WERI-Rb-1 (cell line): Measurements from ENCODE around the gene PRKAB2.

Source experiments
- DNase-seq: peaks from one replicate; pipeline ENCODE4 v3.0.0-alpha.2; 2020
- H3K27ac ChIP-seq: fragments of 250-450 bp; sonication (Bioruptor Pico); 2 replicates; pipeline ENCODE4 v1.5.1; 2020; ENCODE audit warnings: mild to moderate bottlenecking, moderate library complexity
- H3K27me3 ChIP-seq: fragments of 250-450 bp; sonication (Bioruptor Pico); 2 replicates; pipeline ENCODE4 v1.5.1; 2021; ENCODE audit warnings: mild to moderate bottlenecking, low read depth, moderate library complexity; ENCODE audit not compliant: insufficient read depth, severe bottlenecking
- H3K36me3 ChIP-seq: fragments of 250-450 bp; sonication (Bioruptor Pico); 2 replicates; pipeline ENCODE4 v1.5.1; 2020; ENCODE audit warnings: mild to moderate bottlenecking, moderate library complexity
- H3K4me3 ChIP-seq: 2 replicates; pipeline ENCODE4 v1.5.1; 2011; ENCODE audit warnings: low read depth, mild to moderate bottlenecking, control low read depth, low read length
- H3K9me3 ChIP-seq: fragments of 250-450 bp; sonication (Bioruptor Pico); 2 replicates; pipeline ENCODE4 v1.5.1; 2021; ENCODE audit warnings: mild to moderate bottlenecking, moderate library complexity; ENCODE audit not compliant: severe bottlenecking
- TF ChIP-seq, protein P1 (sequence below): IDR thresholded peaks from 2 replicates; pipeline ENCODE4 v1.5.1; 2011; ENCODE audit warnings: low read depth, mild to moderate bottlenecking, control low read depth, inconsistent platforms, low read length

Gene PRKAB2

DNA sequence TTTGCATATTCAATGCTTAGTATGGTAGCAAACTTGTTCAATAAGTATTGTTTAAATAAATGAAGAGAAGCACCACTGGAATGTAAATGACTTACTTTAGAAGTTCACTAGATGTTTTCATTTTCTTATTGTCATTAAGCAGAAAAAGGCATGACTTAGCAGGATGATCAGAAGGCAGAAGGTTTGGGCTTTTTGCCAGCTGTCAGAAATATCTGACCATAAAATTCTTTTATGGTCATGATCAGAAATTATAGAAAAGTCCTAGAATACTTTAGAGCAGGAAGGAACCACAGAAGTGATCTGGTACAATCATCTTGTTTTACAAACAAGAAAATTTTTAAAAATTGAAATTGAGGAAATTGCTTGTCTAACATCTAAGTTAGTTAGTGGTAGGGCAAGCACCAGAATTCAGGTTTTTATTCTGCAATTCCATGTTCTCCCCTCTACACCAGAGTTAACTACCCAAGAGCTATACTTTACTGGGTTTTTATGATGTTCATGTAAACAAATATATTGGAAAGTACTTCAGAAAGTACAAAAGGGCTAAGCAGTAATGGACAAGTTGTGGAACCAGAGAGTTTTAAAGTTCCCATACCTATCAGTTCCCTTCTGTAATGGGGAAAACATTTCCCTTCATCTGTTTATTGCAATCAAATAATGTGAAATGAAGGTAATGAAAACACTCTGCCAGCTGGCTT is 42.7 kb upstream of the PRKAB2 start:
- Histone ChIP-seq H3K9me3 (no peaks in the 10 kb centered on the region), H3K4me3 (no peak overlapping the region), H3K27me3 (no peaks in the 10 kb centered on the region), H3K27ac (no peak overlapping the region), H3K36me3 (no peaks in the 10 kb centered on the region)
- TF ChIP-seq, protein P1, sequence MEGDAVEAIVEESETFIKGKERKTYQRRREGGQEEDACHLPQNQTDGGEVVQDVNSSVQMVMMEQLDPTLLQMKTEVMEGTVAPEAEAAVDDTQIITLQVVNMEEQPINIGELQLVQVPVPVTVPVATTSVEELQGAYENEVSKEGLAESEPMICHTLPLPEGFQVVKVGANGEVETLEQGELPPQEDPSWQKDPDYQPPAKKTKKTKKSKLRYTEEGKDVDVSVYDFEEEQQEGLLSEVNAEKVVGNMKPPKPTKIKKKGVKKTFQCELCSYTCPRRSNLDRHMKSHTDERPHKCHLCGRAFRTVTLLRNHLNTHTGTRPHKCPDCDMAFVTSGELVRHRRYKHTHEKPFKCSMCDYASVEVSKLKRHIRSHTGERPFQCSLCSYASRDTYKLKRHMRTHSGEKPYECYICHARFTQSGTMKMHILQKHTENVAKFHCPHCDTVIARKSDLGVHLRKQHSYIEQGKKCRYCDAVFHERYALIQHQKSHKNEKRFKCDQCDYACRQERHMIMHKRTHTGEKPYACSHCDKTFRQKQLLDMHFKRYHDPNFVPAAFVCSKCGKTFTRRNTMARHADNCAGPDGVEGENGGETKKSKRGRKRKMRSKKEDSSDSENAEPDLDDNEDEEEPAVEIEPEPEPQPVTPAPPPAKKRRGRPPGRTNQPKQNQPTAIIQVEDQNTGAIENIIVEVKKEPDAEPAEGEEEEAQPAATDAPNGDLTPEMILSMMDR, result no peak
- DNase-seq, result no peak

DNA sequence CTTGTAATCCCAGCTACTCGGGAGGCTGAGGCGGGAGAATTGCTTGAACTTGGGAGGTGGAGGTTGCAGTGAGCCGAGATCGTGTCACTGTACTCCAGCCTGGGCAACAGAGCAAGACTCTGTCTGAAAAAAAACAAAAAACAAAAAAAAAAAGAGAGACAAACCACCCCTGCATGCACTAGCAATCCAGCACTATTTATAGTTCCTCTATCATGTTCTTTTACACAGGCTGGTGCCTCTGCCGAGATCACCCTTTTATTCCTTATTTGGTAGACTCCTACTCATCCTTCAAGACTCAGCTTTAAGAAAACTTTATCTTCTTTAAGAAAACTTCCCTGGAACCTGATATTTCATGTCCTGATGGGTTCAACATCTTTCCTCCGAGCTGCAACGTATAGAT is 42.1 kb upstream of the PRKAB2 start:
- Histone ChIP-seq H3K4me3 (no peak overlapping the region), H3K36me3 (no peaks in the 10 kb centered on the region), H3K27me3 (no peaks in the 10 kb centered on the region), H3K9me3 (no peaks in the 10 kb centered on the region), H3K27ac (no peak overlapping the region)
- no peak for DNase-seq
- TF ChIP-seq, protein P1, result no peak

DNA sequence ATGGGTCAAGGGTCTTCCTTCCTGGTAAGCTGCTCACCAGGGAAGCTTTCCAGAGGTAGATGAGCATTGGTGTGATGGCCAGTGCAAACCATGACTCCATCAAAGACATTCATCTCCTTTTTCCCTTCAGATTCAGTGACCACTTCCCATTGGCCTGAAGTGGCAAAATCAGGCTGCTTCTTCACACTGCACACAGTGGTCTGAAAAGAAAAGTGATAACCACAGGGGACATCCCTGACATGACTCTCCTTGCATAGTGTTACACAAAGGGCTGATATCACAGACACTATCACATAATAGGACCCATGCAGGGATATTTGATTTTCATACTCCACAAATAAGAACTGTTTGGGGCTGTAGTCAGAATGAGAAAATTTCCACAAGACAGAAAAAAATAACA is 41.0 kb upstream of the PRKAB2 start:
- Histone ChIP-seq H3K4me3 (no peak overlapping the region), H3K27ac (no peak overlapping the region), H3K27me3 (no peaks in the 10 kb centered on the region), H3K36me3 (no peaks in the 10 kb centered on the region), H3K9me3 (no peaks in the 10 kb centered on the region)
- DNase-seq, result no peak
- TF ChIP-seq, protein P1, result no peak

DNA sequence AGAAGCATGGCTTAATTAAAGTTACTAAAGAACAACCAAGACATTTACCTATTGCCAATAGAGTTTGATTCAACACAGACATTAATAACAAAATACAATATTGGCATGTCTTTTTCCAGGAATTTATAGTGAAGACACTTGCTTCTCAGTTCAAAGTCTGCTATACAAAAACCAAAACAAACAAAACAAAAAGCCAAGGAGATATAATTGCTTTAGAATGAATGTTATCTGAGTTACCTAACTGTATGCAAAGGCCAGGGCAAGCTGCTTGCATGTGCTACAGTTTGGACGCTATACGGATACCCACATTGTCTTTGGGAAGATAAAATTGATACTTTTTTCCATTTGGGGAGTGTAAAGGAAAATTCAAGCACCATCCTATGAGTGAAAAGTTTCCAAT is 39.3 kb upstream of the PRKAB2 start:
- H3K27ac ChIP-seq, result no peak overlapping the region
- peaks cover under 1% of the 10 kb centered on the region for H3K9me3 ChIP-seq
- DNase-seq, result no peak
- no peaks in the 10 kb centered on the region for H3K36me3 ChIP-seq
- H3K4me3 ChIP-seq, result no peak overlapping the region
- TF ChIP-seq, protein P1, result no peak
- H3K27me3 ChIP-seq, result no peaks in the 10 kb centered on the region

DNA sequence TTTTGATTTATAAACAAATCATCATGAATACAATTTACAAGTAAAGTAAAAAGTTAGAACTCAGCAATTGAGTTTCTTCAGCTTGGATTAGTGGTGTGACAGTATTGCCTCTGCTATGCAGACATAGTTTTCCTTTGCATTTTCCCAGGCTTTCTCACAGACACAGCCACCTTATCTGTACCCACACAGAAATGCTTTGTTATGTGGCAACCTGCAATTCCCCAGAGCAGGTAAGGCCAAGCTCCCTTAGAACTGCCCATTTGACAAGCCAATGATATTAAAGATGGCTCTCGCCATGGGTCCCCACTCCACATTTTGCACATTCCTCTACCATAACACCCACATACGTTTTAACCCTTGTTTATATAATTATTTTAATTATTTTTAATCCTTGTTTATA is 38.7 kb upstream of the PRKAB2 start:
- no peaks in the 10 kb centered on the region for H3K27me3 ChIP-seq
- no peak overlapping the region for H3K27ac ChIP-seq
- no peak overlapping the region for H3K4me3 ChIP-seq
- no peak for DNase-seq
- H3K36me3 ChIP-seq, result no peaks in the 10 kb centered on the region
- TF ChIP-seq, protein P1, result no peak
- H3K9me3 ChIP-seq, result peaks cover 4% of the 10 kb centered on the region
